AG04449 (cell line): ENCODE data around the gene DGAT2L6.

ENCODE experiments used
- CTCF ChIA-PET: fragments of 350-600 bp; formaldehyde crosslinking; extraction: SDS; loops from one replicate; lab custom pipeline; 2021; ENCODE audit warnings: antibody characterized with exemption; lab: Yijun Ruan, JAX
- POLR2A ChIA-PET: fragments of 400-600, 350-600 bp; formaldehyde crosslinking; extraction: SDS; loops from one replicate; lab custom pipeline; 2020; ENCODE audit warnings: antibody characterized with exemption, inconsistent platforms; lab: Yijun Ruan, JAX
- DNase-seq: peaks from one replicate; pipeline ENCODE4 v3.0.0-alpha.2; 2010; ENCODE audit warnings: low read depth, low spot score
- H3K4me3 ChIP-seq: 2 replicates; pipeline ENCODE4 v1.5.1; 2011; ENCODE audit warnings: low read depth, mild to moderate bottlenecking, control low read depth, low read length
- TF ChIP-seq, protein P1 (sequence below): IDR thresholded peaks from one replicate; pipeline ENCODE4 v1.5.1; 2011; ENCODE audit warnings: mild to moderate bottlenecking, moderate library complexity, low read length, control low read depth, inconsistent platforms; ENCODE audit not compliant: insufficient read depth; ENCODE audit errors: missing control alignments

DGAT2L6 gene

DNA sequence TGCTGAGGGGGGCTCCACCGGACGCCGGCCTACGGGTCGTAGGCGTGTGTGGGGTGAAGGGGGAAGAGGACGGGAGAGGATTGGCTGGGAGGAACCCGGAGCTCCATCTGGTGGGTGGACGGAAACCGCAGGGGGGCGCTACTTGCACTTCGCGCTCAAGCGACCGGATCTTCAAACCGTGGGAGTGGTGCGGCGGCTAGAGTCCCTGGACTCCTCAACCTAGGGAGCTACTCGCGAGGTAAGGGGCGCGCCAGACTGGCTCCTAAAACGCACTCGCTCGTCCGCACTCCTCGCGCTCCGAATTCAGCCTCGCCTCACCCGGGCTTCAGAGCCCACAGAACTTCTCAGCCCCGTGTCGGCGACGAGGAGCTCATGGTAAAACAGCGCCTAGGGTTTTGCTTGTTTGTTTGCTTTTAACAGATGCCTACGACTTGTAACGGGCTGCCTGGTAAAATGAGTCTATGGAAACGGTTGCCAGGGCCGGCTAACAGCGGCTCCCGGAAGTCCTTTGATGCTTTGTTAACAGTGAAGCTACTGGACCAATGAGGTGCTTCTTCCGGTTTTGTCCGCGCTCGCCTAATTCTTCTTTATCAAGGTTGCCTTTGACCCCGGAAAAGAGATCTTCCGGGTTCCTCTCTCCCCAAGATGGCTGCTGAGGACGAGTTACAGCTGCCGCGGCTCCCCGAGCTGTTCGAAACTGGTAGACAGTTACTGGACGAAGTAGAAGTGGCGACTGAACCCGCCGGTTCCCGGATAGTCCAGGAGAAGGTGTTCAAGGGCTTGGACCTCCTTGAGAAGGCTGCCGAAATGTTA, 43.8 kb upstream of the DGAT2L6 start, which contains the start of gene IGBP1:
Gene IGBP1 (plus strand): TSS at position 145 of the 813 bp plus-strand sequence. CDS start 501 bp downstream, at position 646.
- ChIA-PET POLR2A (interaction anchor here (0.7 to 1.9 kb wide), 2 partner anchors 19 to 35 kb away, joined by 4 read pairs; no protein-coding TSS in a partner anchor), CTCF (interaction anchor here (0.7 to 3.6 kb wide), 34 partner anchors 8 to 596 kb away, joined by 3 to 18 read pairs (median 4); partner anchors contain the start of gene P2RY4)
- DNase-seq = peak; percentile 16
- TF ChIP-seq, protein P1, sequence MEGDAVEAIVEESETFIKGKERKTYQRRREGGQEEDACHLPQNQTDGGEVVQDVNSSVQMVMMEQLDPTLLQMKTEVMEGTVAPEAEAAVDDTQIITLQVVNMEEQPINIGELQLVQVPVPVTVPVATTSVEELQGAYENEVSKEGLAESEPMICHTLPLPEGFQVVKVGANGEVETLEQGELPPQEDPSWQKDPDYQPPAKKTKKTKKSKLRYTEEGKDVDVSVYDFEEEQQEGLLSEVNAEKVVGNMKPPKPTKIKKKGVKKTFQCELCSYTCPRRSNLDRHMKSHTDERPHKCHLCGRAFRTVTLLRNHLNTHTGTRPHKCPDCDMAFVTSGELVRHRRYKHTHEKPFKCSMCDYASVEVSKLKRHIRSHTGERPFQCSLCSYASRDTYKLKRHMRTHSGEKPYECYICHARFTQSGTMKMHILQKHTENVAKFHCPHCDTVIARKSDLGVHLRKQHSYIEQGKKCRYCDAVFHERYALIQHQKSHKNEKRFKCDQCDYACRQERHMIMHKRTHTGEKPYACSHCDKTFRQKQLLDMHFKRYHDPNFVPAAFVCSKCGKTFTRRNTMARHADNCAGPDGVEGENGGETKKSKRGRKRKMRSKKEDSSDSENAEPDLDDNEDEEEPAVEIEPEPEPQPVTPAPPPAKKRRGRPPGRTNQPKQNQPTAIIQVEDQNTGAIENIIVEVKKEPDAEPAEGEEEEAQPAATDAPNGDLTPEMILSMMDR = peak; percentile 73
- peak within 1 kb of the TSS; percentile 77 for H3K4me3 ChIP-seq

DNA sequence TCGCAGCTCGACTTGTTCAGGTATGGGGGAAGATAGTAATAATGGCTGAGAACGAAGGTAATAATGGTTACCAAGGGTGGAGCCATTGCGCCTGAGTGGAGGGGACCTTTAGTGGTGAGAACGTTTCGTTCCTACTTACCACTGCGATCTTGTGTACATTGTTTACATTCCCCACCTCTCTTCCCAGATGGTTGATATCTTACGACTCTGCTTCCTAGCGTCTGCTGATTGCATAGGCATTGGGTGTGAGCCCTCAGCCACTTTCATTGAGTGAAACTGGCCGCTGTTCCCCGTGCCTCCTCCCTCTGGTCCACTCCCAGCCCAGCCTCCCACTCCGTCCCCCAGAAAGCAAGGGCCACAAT, 43.2 kb upstream of the DGAT2L6 start:
- CTCF ChIA-PET = interaction anchor here (0.7 to 3.6 kb wide), 27 partner anchors 8 to 596 kb away, joined by 3 to 18 read pairs (median 4); partner anchors contain the start of gene P2RY4

DNA sequence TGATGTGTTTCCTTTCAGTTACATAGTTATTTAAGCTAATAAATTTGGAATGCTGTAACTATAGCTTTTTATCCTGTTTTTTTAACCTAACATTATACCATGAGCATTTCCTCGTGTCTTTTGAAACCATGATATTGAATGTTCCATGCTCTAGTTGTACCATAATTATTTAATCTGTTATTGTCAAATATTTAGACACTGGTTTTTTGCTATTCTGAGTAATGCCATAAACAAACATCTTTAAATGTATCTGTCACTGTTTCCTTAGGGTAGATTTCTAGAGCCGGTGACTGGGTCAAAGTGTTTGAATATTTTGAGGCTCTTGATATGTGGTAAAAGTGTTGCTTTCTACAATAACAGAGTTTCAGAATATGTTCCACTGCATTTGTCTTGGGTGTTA, 38.7 kb upstream of the DGAT2L6 start:
- no peak for DNase-seq
- TF ChIP-seq, protein P1 = no peak
- ChIA-PET POLR2A (interaction anchor here (0.7 kb wide), 1 partner anchor 36 kb away, joined by 3 read pairs; no protein-coding TSS in a partner anchor), CTCF (no interaction called here)
- H3K4me3 ChIP-seq = no peak overlapping the region

More for the DNA sequence above, 43.2 kb upstream of the DGAT2L6 start:
- H3K4me3 ChIP-seq = peak overlapping the region; percentile 77
- POLR2A ChIA-PET = interaction anchor here (1.9 kb wide), 1 partner anchor 34 kb away, joined by 4 read pairs; no protein-coding TSS in a partner anchor
- TF ChIP-seq, protein P1 = no peak
- no peak for DNase-seq

DNA sequence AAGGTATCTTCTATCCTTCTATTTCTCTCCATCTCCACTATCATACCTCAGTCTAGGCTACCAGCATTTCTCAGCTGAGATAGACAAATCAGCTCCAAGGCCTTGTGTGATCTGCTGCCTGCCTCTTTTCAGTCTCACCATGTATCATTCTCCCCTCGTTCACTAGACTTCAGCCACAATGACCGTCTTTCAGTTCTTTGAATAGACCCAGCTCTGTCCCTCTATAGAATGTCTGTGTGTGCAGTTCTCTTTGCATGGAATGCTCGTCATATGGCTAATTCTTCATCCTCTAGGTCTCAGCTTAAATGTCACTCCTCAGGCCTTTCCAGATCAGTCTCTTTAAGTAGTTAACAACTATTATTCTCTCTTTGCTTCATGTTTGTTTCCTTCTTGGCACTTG, 37.5 kb upstream of the DGAT2L6 start:
- H3K4me3 ChIP-seq = no peak overlapping the region
- TF ChIP-seq, protein P1 = no peak
- POLR2A ChIA-PET = no interaction called here
- CTCF ChIA-PET = no interaction called here
- DNase-seq = no peak

DNA sequence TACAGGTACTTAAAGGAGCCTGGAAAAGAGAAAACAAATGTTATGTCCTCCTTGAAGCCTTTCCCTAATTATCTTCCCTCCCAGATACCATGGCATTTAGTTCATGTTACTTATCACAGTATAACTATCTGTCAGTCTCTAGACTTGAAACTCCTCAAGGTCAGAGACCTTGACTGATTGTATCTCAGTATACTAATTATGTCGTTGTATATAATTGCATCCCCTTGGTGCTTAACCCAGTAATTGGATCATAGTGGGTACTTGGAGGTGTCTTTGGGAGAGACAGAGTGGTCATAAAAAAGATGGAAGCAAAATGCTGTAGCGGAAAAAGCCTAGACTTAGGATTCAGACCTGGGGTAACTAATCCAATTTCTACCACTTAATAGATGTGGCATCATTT, 35.9 kb upstream of the DGAT2L6 start:
- CTCF ChIA-PET = interaction anchor here (1.6 kb wide), 1 partner anchor 8 kb away, joined by 8 read pairs; the partner anchor contains the start of gene IGBP1
- TF ChIP-seq, protein P1 = no peak
- no peak overlapping the region for H3K4me3 ChIP-seq
- no peak for DNase-seq
- POLR2A ChIA-PET = no interaction called here
